GM10266 (cell line): Measurements from ENCODE around the gene EYS.

Experiments
- DNase-seq: peaks from one replicate; pipeline ENCODE4 v3.0.0; 2012; ENCODE audit errors: extremely low spot score
- TF ChIP-seq, protein P1 (sequence below): IDR thresholded peaks from 2 replicates; pipeline ENCODE4 v1.5.1; 2012; ENCODE audit warnings: mild to moderate bottlenecking, low read depth; ENCODE audit not compliant: control insufficient read depth, insufficient read depth; ENCODE audit errors: missing control alignments

Gene EYS

DNA sequence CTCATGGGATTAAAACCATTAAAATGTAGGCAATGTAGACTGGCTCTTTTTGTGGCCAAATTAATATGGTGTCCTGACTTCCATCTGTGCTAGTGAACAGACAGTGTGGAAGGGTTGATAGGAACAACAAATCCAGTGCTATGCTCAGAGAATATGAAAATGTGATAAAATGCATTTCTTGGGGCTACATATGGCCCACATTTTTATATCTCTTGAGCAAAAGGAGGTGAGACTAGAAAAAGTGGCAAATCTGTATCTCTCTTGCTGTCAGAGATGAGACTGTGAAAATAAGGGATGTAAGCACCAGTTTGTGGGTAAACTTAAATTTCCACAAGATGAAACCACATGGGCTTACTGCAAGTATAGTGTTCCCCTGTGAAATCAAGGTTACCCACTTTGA is 1909.3 kb downstream of the EYS start:
- TF ChIP-seq, protein P1, sequence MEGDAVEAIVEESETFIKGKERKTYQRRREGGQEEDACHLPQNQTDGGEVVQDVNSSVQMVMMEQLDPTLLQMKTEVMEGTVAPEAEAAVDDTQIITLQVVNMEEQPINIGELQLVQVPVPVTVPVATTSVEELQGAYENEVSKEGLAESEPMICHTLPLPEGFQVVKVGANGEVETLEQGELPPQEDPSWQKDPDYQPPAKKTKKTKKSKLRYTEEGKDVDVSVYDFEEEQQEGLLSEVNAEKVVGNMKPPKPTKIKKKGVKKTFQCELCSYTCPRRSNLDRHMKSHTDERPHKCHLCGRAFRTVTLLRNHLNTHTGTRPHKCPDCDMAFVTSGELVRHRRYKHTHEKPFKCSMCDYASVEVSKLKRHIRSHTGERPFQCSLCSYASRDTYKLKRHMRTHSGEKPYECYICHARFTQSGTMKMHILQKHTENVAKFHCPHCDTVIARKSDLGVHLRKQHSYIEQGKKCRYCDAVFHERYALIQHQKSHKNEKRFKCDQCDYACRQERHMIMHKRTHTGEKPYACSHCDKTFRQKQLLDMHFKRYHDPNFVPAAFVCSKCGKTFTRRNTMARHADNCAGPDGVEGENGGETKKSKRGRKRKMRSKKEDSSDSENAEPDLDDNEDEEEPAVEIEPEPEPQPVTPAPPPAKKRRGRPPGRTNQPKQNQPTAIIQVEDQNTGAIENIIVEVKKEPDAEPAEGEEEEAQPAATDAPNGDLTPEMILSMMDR, result no peak
- no peak for DNase-seq

DNA sequence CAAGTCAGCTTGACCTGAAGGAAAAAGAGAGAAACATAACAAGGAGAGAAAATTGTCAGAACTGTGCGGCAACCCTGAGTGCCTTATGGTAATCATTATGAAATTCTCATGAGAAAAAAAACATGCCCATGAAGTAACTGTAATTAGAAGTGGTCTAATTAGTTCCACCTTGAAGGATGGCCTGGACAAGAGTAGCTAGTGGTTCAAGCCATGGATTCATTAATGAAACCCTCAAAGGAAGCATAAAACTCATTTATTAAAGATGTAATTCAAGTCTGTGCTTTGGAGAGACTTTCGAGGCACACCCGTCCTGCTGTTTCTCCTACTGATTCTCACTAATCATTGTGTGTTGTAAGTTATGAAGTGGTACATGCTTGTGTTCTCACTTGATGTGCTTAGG is 1911.2 kb downstream of the EYS start:
- TF ChIP-seq, protein P1, result no peak

DNA sequence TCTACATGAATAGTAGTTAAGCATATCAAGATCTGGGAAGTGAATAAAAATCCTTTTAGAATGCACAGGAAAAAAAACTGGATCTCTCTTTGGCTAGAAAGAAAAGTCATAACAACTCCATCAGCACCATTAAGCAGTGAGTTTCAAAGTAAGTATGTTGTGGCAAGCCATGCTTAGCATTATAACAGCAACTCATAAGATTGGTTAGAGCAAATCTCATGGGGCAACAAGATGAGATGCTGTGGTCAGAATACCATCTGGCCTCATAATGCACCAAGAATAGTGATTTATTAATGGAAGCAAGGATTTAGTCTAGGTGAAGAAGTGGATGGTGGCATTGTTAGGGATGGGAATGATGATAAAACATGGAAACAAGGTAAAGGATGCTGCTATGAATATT is 1912.0 kb downstream of the EYS start:
- DNase-seq, result no peak
- TF ChIP-seq, protein P1, result no peak

More for the DNA sequence above, 1911.2 kb downstream of the EYS start:
- no peak for DNase-seq

DNA sequence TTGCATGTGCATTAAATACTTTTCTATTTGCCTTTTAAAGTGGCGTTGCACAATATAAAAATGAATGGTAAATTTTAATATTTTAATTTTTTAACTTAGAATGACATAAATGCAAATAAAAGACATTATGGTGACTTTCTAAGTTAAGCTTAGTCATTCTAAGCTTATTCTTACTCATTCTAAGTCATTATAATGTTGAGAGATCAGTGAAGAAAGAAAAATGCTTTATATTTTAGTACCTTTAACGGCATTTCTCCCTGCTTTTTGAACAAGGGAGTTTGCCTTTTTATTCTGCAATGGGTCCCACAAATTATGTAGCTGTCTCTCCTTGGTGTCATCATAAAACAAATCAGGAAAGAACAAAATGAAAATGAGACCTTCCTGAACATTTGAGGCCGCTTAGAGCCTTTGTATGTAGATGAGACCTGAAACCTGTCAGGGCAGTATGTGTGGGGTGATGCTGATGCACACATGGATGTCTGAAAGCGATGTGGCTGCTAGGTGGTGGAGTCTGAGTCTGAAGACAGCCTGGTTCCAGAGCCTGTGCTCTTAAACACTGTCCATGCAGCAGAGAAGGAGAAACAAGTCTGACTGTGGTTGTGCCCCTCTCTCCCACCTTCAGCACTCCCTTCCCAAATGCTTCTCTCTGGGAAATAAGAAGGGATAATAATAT is 1913.4 kb downstream of the EYS start:
- TF ChIP-seq, protein P1, result no peak
- no peak for DNase-seq

DNA sequence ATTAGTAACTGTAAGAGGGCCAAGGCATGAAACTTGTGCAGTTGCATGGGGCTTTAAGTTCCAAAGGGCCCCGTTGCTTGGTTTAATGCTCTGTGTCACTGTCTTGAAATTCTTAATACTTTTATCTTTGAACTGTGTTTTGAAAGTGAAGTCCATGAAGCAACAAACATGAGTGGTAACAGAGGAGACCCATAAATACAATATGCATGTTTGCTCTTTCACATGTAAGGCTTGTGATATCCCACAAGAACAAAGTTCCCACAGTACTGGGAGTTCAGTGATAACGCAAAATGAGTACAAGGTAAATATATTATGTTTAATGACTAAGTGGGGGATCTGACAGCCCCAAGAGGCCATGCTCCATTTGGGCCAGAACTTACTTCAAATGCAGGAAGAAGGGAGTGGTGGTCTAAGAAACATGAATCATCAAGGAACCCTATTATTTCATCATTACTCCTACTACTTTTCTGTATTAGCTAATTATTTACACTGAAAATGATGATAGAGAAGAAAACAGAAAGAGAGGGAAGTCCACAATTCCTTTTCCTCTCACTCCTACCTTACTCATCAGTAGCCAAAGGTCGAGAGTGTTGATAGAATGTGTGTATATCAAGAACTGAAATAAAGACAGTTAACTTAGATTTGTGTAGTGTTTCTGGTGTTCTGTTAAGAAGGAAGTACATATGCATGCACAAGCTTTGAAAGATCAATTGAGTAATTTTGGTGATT is 1914.1 kb downstream of the EYS start:
- TF ChIP-seq, protein P1, result no peak
- no peak for DNase-seq

DNA sequence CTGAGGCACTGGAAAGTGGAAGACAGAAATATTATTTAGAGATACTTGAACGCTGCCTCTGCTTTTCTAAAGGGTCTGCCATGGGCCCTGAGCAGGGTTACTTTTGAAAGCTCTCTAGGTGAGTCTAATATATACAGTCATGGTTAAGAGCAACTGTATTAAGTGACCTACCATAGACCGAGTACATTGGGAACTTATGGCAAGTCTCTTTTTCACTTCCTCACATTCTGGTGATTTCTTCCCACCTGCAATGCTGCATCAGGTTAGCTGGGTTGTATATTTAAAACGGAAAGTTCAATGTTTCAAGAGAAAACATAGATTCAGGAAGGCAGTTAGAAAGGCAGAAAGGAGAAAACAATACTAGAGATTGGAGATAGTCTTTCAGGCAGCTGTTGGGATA is 1916.7 kb downstream of the EYS start:
- TF ChIP-seq, protein P1, result no peak
- no peak for DNase-seq

DNA sequence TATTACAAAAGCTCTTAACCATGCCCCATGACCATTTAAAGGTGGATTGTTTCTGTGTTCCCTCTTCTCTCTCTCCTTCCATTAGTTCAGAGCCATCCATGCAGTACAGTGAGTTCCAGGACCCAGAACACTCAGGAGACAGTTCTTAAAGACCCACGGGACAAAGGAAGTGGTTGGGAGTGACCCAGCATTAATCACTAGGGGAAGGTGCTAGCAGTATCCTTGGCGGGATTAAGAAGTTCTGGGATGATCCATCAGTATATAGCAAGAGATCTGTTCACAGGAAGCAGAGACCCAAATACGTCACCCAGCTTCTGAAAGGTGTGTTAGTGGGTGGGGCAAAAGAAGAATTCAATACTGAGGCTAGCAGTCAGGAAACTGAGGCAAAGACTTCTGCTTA is 1917.3 kb downstream of the EYS start:
- no peak for DNase-seq

More for the DNA sequence above, 1917.3 kb downstream of the EYS start:
- TF ChIP-seq, protein P1, result no peak
